ENCODE data around the gene GPC2.
A peak's percentile ranks its signal among the peaks of the same experiment; 100 is the strongest.

The GPC2 gene

GRCh38 chr7:100170101-100170897 lies 6.9 kb downstream of the GPC2 start:
- no peak for DNase-seq (ENCODE audit: low read depth in 2 of 2)

GRCh38 chr7:100169147-100169850 lies 7.9 kb downstream of the GPC2 start:
- DNase-seq (ENCODE audit: low read depth in 2 of 2): no peak

GRCh38 chr7:100167912-100168323 lies 9.3 kb downstream of the GPC2 start:
- DNase-seq (ENCODE audit: low read depth in 2 of 2): no peak

- DNase-seq (ENCODE audit: low read depth in 2 of 2): no peak
Observed at GRCh38 chr7:100166970-100167911, 9.9 kb downstream of the GPC2 start.

- no peak for DNase-seq (ENCODE audit: low read depth in 2 of 2)
Observed at GRCh38 chr7:100166317-100166940, 10.8 kb downstream of the GPC2 start.

- DNase-seq (ENCODE audit: low read depth in 2 of 2): no peak
Observed at GRCh38 chr7:100163871-100164270, 13.3 kb downstream of the GPC2 start.

GRCh38 chr7:100163006-100163531 lies 14.1 kb downstream of the GPC2 start:
- DNase-seq (ENCODE audit: low read depth in 2 of 2): no peak

- DNase-seq (ENCODE audit: low read depth in 2 of 2): no peak
Observed at GRCh38 chr7:100160067-100160466, 17.1 kb downstream of the GPC2 start.

- no peak for DNase-seq (ENCODE audit: low read depth in 2 of 2)
Observed at GRCh38 chr7:100159099-100159623, 18.0 kb downstream of the GPC2 start.

GRCh38 chr7:100158229-100159098 lies 18.7 kb downstream of the GPC2 start, which contains the start of gene TRAPPC14:
Gene TRAPPC14, minus strand, starts transcription at chr7:100158723. Its CDS starts 224 bp downstream, at chr7:100158499.
- DNase-seq (ENCODE audit: low read depth in 2 of 2): peak; percentile 71 to 89

GRCh38 chr7:100157334-100158228 lies 19.6 kb downstream of the GPC2 start:
- DNase-seq (ENCODE audit: low read depth in 2 of 2): no peak

- DNase-seq (ENCODE audit: low read depth in 2 of 2): no peak
Observed at GRCh38 chr7:100157069-100157333, 20.2 kb downstream of the GPC2 start.

GRCh38 chr7:100156331-100157068 lies 20.7 kb downstream of the GPC2 start:
- no peak for DNase-seq (ENCODE audit: low read depth in 2 of 2)

- DNase-seq (ENCODE audit: low read depth in 2 of 2): no peak
Observed at GRCh38 chr7:100155553-100156317, 21.4 kb downstream of the GPC2 start.

GRCh38 chr7:100154651-100155491 lies 22.3 kb downstream of the GPC2 start:
- no peak for DNase-seq (ENCODE audit: low read depth in 2 of 2)

GRCh38 chr7:100153708-100154535 lies 23.3 kb downstream of the GPC2 start:
- no peak for DNase-seq (ENCODE audit: low read depth in 2 of 2)
